CD1c-positive myeloid dendritic cell (primary cell): ENCODE measurements around the gene FFAR2.
A peak's percentile ranks its signal among the peaks of the same experiment; 100 is the strongest.

Experiments used
- DNase-seq: peaks from one replicate; pipeline ENCODE4 v3.0.0-alpha.2; 2016; ENCODE audit errors: extremely low spot score

Gene FFAR2

DNA sequence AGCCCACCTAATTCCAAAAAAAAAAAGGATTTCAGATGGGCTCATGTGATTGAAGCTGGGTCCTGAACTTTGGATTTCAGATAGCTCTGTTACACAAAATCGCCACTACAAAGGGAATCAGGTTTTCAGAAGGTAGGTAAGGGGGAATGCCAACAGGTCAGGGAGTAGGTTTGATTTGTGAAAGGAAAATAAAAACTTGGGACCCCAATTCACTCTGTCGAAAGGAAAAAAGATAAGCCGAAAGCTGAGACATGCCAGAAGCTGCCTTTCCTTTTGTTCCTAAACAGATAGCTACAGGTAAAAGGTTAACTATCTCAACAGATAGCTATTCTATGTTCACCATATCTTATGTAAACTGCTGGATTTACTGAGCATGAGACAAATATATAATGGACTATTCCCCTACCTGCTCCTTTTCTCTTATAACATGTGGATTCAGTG lies 38.2 kb downstream of the FFAR2 start:
- no peak for DNase-seq

DNA sequence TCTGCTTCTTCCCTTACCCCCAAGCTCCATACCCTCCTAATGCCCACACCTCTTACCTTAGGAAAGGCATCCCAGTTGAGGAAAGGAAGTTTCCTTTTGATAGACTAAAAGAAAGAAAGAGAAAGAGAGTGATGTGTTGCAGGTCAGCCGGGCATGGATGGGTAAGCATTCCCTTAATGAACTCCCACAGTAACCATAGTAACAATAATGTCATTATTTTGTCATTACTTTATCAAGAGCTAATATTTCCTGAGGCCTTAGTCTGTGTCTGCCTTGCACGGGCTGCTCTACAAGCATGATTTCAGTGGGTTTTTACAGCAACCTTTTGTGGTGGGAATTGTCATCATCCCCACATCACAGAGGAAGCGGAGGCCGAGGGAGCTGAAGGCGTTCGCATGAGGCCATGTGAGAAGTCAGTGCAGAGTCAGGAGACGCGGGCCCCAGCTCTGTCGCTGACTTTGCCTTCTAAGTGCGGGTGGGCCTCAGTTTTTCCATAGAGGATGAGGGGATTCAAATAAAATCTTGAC lies 39.7 kb downstream of the FFAR2 start:
- DNase-seq, result no peak

DNA sequence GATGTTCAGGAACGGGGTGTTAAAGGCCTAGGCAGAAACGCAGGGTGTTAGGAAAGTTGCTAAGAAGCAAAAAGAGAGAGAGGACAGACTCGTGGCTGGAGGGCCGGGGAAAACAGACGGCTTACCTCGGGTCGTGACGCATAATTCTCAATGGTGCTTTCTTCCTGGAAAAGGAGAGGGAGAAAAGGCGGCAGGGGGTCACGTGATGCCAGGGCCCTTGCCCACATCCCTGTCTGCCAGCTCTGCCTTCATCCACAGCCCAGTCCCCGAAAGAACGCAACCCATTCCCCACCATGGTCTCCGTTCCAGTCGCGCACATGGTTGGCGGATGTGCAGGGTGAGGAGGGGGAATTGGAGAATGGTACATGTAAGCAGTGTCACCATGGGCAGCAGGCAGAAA lies 40.6 kb downstream of the FFAR2 start:
- DNase-seq, result no peak

DNA sequence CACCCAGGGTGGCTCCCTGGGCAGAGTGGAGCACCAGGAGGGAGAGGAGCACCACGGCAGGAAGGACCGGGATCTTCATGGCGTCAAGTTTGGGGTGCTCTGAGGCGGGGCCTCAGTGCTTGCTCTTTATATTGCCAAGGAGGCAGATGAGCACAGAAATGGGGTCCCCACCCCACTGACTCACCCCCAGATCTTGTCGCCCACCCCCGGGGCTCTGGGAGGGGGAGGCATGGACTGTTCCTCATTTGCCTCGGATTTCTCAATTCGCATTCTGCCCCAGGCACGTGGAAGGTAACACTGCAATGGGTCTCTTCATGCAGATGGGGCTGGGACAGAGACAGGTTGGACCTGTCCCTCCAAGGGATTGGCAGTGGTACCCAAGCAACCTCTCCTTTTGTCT lies 42.3 kb downstream of the FFAR2 start, which contains the start of gene KRTDAP:
Gene KRTDAP (minus strand): TSS at position 101 of the 400 bp plus-strand sequence. CDS start 22 bp downstream, at position 79.
- no peak for DNase-seq

DNA sequence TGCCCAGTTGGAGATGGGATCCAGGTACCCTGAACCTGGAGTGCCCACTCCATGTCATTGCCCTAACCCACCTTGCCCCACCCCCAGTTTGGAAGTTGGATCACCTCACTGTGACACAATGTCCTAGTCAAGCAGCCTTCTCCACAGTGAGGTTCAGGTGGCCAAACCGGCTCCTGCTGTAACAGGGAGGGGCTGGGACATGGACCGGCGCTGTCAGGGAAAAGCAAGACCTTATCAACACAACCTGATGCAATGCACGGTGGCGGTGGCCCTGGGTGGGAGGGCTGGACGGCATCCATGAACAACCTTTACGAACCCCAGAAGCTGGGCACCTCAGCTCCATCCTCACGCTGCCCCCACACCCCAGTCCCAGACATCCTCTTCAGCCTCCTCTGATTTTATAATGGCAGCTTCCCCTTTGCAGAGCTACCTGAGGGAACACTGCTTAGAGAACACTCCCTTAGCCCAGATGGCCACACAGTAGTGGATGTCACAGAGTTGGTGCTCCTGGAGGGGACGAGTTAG lies 43.8 kb downstream of the FFAR2 start:
- no peak for DNase-seq

DNA sequence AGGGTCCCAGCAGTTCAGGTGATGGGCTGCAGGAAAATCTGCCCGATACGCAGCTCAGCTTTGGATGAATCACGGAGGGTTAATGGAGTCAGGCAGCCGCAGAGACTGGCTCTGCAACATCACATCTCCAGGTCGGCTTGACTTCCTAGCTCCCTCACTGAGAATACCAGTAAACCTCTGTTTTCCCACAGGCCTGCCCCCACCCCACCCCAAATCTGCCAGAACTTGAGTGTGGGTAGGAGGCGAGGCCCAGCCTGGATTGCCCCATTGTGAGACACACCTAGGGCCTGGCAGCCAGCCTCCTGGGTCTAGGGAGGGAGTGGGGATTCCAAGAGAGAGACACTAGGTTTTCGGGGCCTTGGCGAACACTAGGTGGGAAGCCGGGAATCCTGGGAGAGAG lies 45.9 kb downstream of the FFAR2 start:
- no peak for DNase-seq

DNA sequence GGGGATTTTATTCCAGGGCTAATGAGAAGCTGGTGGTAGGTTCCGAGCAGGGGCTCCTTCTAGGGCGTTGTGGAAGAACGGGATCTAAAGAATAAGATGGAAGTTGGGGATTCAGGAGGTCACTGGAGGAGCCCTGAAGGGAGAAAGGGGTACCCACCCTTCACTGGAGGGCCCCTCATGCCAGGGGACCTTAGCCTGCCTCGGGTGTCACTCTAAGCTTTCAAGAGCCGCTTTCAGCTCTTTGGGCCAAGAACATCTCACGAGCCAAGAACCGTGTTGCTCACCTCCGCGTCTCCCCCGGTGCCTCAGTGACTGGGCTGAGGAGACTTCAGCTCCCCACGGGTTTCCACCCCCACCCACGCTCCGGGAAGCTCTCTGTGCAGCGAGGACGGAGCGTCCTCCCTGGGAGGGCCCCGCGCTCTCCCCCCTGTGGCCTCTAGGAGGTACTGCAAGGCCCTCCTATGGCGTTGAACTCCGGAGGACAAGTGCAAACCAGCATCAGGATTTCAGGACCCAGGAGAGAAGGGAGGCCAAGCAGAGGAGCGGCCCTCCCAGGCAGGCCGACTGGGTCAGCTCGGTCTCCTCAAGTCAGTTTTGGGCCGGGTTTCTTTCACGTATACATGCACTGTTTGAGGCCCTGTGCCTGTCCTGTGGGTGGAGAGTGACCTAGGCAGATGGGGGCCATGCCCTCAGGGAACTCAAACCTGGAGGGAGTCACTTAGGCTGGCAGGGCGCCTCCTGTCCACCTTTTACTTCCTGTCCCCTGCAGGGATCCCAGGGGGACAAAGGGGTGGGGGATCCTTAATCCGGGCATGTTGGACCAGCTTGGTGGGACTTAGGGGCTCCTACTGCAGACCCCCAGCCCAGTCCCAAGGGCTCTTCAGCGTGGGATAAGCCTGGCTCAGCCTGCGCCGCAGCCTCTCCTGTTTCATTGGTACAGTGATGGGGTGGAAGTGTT lies 47.3 kb downstream of the FFAR2 start:
- peak; percentile 89 for DNase-seq

DNA sequence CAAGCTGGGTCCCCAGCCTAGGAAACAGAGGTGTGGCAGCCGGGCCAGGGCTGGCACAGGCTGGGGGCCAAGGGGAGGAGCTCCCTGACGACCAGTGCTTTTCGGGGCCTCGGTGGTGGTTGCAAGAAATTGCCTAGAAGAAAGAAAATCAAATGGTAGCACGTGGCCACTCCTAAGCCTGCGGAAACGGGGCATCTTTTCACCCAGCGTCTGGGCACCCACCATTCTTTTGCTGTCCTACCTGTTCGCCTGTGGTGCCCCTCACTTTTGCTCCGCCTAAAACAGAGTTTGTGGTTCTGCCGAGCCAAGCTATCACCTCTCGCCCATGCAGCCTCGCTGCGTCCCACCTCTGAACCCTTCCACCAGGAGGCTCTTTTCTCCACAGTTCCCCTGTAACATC lies 49.3 kb downstream of the FFAR2 start:
- no peak for DNase-seq

DNA sequence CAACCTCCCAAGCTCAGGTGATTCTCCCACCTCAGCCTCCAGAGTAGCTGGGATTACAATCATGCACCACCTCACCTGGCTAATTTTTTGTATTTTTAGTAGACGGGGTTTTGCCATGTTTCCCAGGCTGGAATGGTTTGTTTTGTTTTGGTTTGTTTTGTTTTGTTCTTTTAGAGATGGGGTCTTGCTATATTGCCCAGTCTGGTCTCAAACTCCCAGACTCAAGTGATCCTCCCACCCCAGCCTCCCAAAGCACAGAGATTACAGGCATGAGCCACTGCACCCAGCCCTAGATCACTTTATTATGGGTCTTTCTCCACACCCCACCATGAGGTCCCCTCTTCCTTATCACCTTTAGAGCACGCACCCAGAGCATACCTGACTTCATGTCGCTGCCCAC lies 50.2 kb downstream of the FFAR2 start:
- DNase-seq, result no peak

DNA sequence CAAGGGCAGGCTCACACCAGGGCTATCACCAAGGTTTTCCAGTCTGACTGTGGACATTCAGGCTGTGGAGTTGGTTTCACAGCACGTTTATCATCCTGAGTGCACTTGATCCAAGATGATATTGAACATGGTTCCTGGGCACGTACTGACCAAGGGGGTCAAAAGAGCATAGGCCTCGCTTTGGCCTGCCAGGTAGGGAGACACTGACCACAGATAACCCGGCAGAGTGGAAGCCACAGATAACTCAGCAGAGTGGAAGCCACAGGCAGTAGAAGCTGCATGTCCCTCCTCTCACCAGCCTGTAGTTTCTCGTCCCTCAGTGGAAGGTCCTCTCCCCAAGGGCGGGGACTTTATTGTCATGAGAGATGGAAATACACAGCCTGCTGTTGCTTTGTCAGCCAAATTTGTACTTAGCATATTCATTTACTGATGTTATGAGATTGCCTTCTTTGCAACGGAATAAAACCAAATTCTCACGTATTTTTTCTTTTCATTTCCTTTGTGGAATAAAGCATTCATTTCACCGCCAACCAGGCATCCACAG lies 51.0 kb downstream of the FFAR2 start:
- DNase-seq, result no peak

DNA sequence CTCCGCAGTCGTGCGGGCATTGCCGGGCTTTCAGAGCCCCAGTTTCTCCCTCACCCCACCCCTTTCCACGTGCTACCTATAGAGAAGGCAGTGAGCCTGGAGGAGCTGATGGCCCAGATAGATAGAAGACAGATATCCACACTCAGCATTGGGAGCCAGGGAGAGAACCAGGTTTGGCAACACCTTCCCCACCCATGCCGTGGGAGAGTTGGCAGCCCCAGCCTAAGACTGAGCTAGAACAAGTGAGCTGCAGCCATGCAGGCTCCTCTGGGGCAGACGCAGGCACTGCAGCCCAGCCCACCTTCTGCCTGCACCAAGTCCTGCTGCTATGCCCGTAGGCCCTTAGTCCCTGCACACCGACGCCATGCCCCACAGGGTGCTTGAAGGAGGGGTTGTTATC lies 52.6 kb downstream of the FFAR2 start:
- DNase-seq, result no peak
